ENCODE data around the gene SLC22A16. TPM values are rescaled to one million over a fixed set of nuclear protein-coding genes. Genes with fewer than 3 reads are reported as not detected.

The SLC22A16 gene
- total and polyA plus RNA-seq, 4 donors = 0.08 to 22.5 TPM; not detected in 2

DNA sequence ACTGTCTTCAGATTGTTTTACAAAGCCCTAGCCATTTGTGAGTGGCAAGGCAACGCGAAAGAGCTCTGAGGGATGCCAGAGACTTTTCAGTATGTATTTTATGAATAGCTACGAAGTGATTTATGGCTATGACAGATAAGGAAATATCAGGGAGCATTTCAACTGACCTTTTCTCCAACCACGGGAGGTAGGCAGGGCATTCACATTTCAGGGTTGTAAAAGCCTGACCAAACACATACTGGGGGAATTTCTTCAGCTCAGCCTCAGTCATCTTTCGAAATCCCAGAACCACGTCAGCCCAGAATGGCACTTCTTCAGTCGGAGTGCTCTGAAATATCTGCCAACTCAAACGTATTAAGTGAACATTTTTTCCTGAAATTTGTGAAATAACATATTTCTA, 71.8 kb downstream of the SLC22A16 start:
- Histone ChIP-seq H3K9ac (ENCODE audit: low read depth in 1 of 2, low read length in 2 of 2) (no peak overlapping the region), H3K4me1 (ENCODE audit: control insufficient read depth in 4 of 4, insufficient read depth in 4 of 4, low read length in 3 of 4) (peaks cover 0 to 9% (median 0%) of the 10 kb centered on the region in 4 donors), H3K4me3 (ENCODE audit: low read depth in 1 of 3, low read length in 3 of 3) (no peak overlapping the region), H3K9me3 (ENCODE audit: control insufficient read depth in 4 of 4, low read length in 3 of 4) (no peaks in the 10 kb centered on the region), H3K36me3 (ENCODE audit: control insufficient read depth in 4 of 4, insufficient read depth in 3 of 4, low read depth in 1 of 4, low read length in 3 of 4) (peaks cover 0 to 15% (median 3%) of the 10 kb centered on the region in 4 donors), H3K27ac (ENCODE audit: low read depth in 1 of 2, low read length in 2 of 2) (no peak overlapping the region), H3K27me3 (ENCODE audit: control insufficient read depth in 4 of 4, insufficient read depth in 4 of 4, low read length in 3 of 4) (no peaks in the 10 kb centered on the region)
- TF ChIP-seq, protein P1, sequence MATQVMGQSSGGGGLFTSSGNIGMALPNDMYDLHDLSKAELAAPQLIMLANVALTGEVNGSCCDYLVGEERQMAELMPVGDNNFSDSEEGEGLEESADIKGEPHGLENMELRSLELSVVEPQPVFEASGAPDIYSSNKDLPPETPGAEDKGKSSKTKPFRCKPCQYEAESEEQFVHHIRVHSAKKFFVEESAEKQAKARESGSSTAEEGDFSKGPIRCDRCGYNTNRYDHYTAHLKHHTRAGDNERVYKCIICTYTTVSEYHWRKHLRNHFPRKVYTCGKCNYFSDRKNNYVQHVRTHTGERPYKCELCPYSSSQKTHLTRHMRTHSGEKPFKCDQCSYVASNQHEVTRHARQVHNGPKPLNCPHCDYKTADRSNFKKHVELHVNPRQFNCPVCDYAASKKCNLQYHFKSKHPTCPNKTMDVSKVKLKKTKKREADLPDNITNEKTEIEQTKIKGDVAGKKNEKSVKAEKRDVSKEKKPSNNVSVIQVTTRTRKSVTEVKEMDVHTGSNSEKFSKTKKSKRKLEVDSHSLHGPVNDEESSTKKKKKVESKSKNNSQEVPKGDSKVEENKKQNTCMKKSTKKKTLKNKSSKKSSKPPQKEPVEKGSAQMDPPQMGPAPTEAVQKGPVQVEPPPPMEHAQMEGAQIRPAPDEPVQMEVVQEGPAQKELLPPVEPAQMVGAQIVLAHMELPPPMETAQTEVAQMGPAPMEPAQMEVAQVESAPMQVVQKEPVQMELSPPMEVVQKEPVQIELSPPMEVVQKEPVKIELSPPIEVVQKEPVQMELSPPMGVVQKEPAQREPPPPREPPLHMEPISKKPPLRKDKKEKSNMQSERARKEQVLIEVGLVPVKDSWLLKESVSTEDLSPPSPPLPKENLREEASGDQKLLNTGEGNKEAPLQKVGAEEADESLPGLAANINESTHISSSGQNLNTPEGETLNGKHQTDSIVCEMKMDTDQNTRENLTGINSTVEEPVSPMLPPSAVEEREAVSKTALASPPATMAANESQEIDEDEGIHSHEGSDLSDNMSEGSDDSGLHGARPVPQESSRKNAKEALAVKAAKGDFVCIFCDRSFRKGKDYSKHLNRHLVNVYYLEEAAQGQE (IDR thresholded peaks at IDR 0.05) = no peak
- TF ChIP-seq RAD21 (IDR thresholded peaks at IDR 0.05) = no peak
- no peak for TF ChIP-seq FOXA2 (IDR thresholded peaks at IDR 0.05)
- TF ChIP-seq, protein P2, sequence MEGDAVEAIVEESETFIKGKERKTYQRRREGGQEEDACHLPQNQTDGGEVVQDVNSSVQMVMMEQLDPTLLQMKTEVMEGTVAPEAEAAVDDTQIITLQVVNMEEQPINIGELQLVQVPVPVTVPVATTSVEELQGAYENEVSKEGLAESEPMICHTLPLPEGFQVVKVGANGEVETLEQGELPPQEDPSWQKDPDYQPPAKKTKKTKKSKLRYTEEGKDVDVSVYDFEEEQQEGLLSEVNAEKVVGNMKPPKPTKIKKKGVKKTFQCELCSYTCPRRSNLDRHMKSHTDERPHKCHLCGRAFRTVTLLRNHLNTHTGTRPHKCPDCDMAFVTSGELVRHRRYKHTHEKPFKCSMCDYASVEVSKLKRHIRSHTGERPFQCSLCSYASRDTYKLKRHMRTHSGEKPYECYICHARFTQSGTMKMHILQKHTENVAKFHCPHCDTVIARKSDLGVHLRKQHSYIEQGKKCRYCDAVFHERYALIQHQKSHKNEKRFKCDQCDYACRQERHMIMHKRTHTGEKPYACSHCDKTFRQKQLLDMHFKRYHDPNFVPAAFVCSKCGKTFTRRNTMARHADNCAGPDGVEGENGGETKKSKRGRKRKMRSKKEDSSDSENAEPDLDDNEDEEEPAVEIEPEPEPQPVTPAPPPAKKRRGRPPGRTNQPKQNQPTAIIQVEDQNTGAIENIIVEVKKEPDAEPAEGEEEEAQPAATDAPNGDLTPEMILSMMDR (IDR thresholded peaks at IDR 0.05; ENCODE audit: low read depth, low read length, missing input control) = no peak
- TF ChIP-seq, protein P3, sequence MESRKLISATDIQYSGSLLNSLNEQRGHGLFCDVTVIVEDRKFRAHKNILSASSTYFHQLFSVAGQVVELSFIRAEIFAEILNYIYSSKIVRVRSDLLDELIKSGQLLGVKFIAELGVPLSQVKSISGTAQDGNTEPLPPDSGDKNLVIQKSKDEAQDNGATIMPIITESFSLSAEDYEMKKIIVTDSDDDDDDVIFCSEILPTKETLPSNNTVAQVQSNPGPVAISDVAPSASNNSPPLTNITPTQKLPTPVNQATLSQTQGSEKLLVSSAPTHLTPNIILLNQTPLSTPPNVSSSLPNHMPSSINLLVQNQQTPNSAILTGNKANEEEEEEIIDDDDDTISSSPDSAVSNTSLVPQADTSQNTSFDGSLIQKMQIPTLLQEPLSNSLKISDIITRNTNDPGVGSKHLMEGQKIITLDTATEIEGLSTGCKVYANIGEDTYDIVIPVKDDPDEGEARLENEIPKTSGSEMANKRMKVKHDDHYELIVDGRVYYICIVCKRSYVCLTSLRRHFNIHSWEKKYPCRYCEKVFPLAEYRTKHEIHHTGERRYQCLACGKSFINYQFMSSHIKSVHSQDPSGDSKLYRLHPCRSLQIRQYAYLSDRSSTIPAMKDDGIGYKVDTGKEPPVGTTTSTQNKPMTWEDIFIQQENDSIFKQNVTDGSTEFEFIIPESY (IDR thresholded peaks at IDR 0.05) = no peak
- TF ChIP-seq, protein P4, sequence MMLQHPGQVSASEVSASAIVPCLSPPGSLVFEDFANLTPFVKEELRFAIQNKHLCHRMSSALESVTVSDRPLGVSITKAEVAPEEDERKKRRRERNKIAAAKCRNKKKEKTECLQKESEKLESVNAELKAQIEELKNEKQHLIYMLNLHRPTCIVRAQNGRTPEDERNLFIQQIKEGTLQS (IDR thresholded peaks at IDR 0.05) = no peak
- no peak for TF ChIP-seq TAF1 (conservative IDR thresholded peaks at IDR 0.05)
- TF ChIP-seq, protein P5, sequence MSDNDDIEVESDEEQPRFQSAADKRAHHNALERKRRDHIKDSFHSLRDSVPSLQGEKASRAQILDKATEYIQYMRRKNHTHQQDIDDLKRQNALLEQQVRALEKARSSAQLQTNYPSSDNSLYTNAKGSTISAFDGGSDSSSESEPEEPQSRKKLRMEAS (IDR thresholded peaks at IDR 0.05) = no peak
- no peak for TF ChIP-seq YY1 (IDR thresholded peaks at IDR 0.05)
- TF ChIP-seq HNF4A (conservative IDR thresholded peaks at IDR 0.05) = no peak
- TF ChIP-seq HNF4G (IDR thresholded peaks at IDR 0.05) = no peak
- TF ChIP-seq NR2F2 (IDR thresholded peaks at IDR 0.05) = no peak
- no peak for TF ChIP-seq RXRA (IDR thresholded peaks at IDR 0.05)
- no peak for TF ChIP-seq FOXA1 (IDR thresholded peaks at IDR 0.05)
- no peak for TF ChIP-seq SP1 (IDR thresholded peaks at IDR 0.05)
- TF ChIP-seq GABPA (IDR thresholded peaks at IDR 0.05 in 1 of 2, conservative IDR thresholded peaks at IDR 0.05 in 1 of 2) = no peak
- no peak for TF ChIP-seq JUND (IDR thresholded peaks at IDR 0.05)
- no peak for TF ChIP-seq EGR1 (IDR thresholded peaks at IDR 0.05; ENCODE audit: low read depth in 2 of 2)
- WGBS = 71% methylated on average over 8 of the region's 8 CpGs
- no peak for DNase-seq (ENCODE audit: low spot score)
